MM.1S (cell line): ENCODE measurements around the gene SSX2IP.

Source experiments
- EZH2 ChIP-seq: fragments of 300-600 bp; sonication (generic); optimal IDR thresholded peaks from 2 replicates; pipeline ENCODE3; 2017; ENCODE audit warnings: low read depth, mild to moderate bottlenecking, antibody characterized with exemption, low read length, mixed read lengths
- EZH2phosphoT487 ChIP-seq: fragments of 300-600 bp; sonication (generic); IDR thresholded peaks from 2 replicates; pipeline ENCODE4 v1.6.1; 2018; ENCODE audit warnings: antibody characterized with exemption, low read length
- TF ChIP-seq, protein P1 (sequence below): fragments of 300-600 bp; sonication (generic); IDR thresholded peaks from 2 replicates; pipeline ENCODE4 v1.5.1; 2016; ENCODE audit warnings: antibody characterized with exemption, low read length, mixed read lengths

- TF ChIP-seq, protein P1, sequence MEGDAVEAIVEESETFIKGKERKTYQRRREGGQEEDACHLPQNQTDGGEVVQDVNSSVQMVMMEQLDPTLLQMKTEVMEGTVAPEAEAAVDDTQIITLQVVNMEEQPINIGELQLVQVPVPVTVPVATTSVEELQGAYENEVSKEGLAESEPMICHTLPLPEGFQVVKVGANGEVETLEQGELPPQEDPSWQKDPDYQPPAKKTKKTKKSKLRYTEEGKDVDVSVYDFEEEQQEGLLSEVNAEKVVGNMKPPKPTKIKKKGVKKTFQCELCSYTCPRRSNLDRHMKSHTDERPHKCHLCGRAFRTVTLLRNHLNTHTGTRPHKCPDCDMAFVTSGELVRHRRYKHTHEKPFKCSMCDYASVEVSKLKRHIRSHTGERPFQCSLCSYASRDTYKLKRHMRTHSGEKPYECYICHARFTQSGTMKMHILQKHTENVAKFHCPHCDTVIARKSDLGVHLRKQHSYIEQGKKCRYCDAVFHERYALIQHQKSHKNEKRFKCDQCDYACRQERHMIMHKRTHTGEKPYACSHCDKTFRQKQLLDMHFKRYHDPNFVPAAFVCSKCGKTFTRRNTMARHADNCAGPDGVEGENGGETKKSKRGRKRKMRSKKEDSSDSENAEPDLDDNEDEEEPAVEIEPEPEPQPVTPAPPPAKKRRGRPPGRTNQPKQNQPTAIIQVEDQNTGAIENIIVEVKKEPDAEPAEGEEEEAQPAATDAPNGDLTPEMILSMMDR: no peak
- TF ChIP-seq EZH2 (no peak), EZH2phosphoT487 (no peak)
Measured at GRCh38 chr1:84698151-84699110, 8.2 kb upstream of the SSX2IP start.
